Trophoblast cell (in vitro differentiated cells and primary cell): ENCODE results near the gene WDR26.

Experiments
- DNase-seq, 2 donors: peaks; one replicate each; pipeline ENCODE4 v3.0.0-alpha.2; 2016
- H2AFZ ChIP-seq: 2 replicates; pipeline ENCODE4 v1.6.1; 2013; ENCODE audit warnings: low read length, moderate library complexity, mild to moderate bottlenecking; ENCODE audit not compliant: insufficient read depth, poor library complexity
- H2AK5ac ChIP-seq: 2 replicates; pipeline ENCODE4 v1.6.1; 2013; ENCODE audit warnings: mild to moderate bottlenecking, low read length
- H2BK120ac ChIP-seq: 2 replicates; pipeline ENCODE4 v1.6.1; 2013; ENCODE audit warnings: low read length, mild to moderate bottlenecking, moderate library complexity; ENCODE audit not compliant: insufficient read depth, poor library complexity
- H2BK12ac ChIP-seq: 2 replicates; pipeline ENCODE4 v1.6.1; 2013; ENCODE audit warnings: mild to moderate bottlenecking, low read length, moderate library complexity
- H2BK5ac ChIP-seq: 2 replicates; pipeline ENCODE4 v1.6.1; 2013; ENCODE audit warnings: low read length, low read depth, moderate library complexity, mild to moderate bottlenecking; ENCODE audit not compliant: poor library complexity
- H3K14ac ChIP-seq: 2 replicates; pipeline ENCODE4 v1.6.1; 2013; ENCODE audit warnings: mild to moderate bottlenecking, low read length
- H3K18ac ChIP-seq: 2 replicates; pipeline ENCODE4 v1.6.1; 2013; ENCODE audit warnings: mild to moderate bottlenecking, low read length
- H3K23ac ChIP-seq: 2 replicates; pipeline ENCODE4 v1.6.1; 2013; ENCODE audit warnings: low read length
- H3K27ac ChIP-seq: 2 replicates; pipeline ENCODE4 v1.5.1; 2013; ENCODE audit warnings: low read depth, mild to moderate bottlenecking, inconsistent platforms, low read length, moderate library complexity
- H3K27me3 ChIP-seq: 2 replicates; pipeline ENCODE4 v1.6.1; 2013; ENCODE audit warnings: inconsistent platforms, mild to moderate bottlenecking, low read length, moderate library complexity; ENCODE audit not compliant: insufficient read depth
- H3K36me3 ChIP-seq, 2 experiments: 1 replicate in 1 of 2; 2 replicates in 1 of 2; pipeline ENCODE4 v1.6.1; 2013; ENCODE audit warnings: low read length in 2 of 2, mild to moderate bottlenecking in 2 of 2, moderate library complexity in 1 of 2; ENCODE audit not compliant: insufficient read depth in 2 of 2, control insufficient read depth in 1 of 2
- H3K4ac ChIP-seq: 2 replicates; pipeline ENCODE4 v1.6.1; 2013; ENCODE audit warnings: low read depth, mild to moderate bottlenecking, low read length, moderate library complexity
- H3K4me1 ChIP-seq, 2 experiments: 1 replicate in 1 of 2; 2 replicates in 1 of 2; pipeline ENCODE4 v1.6.1; 2013; ENCODE audit warnings: low read length in 2 of 2, mild to moderate bottlenecking in 2 of 2, moderate library complexity in 1 of 2; ENCODE audit not compliant: insufficient read depth in 2 of 2, control insufficient read depth in 1 of 2
- H3K4me2 ChIP-seq: 2 replicates; pipeline ENCODE4 v1.6.1; 2013; ENCODE audit warnings: inconsistent platforms, mild to moderate bottlenecking, low read length, moderate library complexity
- H3K4me3 ChIP-seq: 2 replicates; pipeline ENCODE4 v1.5.1; 2013; ENCODE audit warnings: mild to moderate bottlenecking, low read depth, low read length, inconsistent platforms
- H3K79me1 ChIP-seq: one replicate; pipeline ENCODE4 v1.6.1; 2013; ENCODE audit warnings: low read length
- H3K79me2 ChIP-seq: 2 replicates; pipeline ENCODE4 v1.6.1; 2013; ENCODE audit warnings: low read length, mild to moderate bottlenecking; ENCODE audit not compliant: control insufficient read depth, insufficient read depth, poor library complexity
- H3K9ac ChIP-seq: 2 replicates; pipeline ENCODE4 v1.6.1; 2013; ENCODE audit warnings: mild to moderate bottlenecking, low read length
- H3K9me3 ChIP-seq: 2 replicates; pipeline ENCODE4 v1.6.1; 2013; ENCODE audit warnings: low read depth, mild to moderate bottlenecking, control low read depth, inconsistent platforms, low read length; ENCODE audit not compliant: insufficient read depth
- H4K12ac ChIP-seq: 2 replicates; pipeline ENCODE4 v1.6.1; 2013; ENCODE audit warnings: low read depth, mild to moderate bottlenecking, low read length, moderate library complexity
- H4K8ac ChIP-seq: 2 replicates; pipeline ENCODE4 v1.6.1; 2013; ENCODE audit warnings: low read depth, mild to moderate bottlenecking, low read length, moderate library complexity
- H4K91ac ChIP-seq: one replicate; pipeline ENCODE4 v1.6.1; 2013; ENCODE audit warnings: low read depth, mild to moderate bottlenecking, low read length, moderate library complexity
- WGBS: extraction: QIAGEN DNeasy Blood & Tissue Kit; methylation state at CpG from one replicate; pipeline ENCODE4 v1.1.7; 2013; ENCODE audit warnings: missing lambda C conversion rate; ENCODE audit not compliant: insufficient read length, insufficient coverage; ENCODE audit errors: extremely low coverage; 5-methylcytosine and 5-hydroxymethylcytosine counted together

WDR26 gene

GRCh38 chr1:224407571-224408293 is 26.9 kb downstream of the WDR26 start:
- no peak overlapping the region for H2AK5ac ChIP-seq
- H3K9me3 ChIP-seq, result no peaks in the 10 kb centered on the region
- no peak overlapping the region for H3K9ac ChIP-seq
- H4K12ac ChIP-seq, result no peak overlapping the region
- H3K23ac ChIP-seq, result no peak overlapping the region
- H3K79me2 ChIP-seq, result no peaks in the 10 kb centered on the region
- H3K4me1 ChIP-seq, result peaks cover 0 to 2% of the 10 kb centered on the region in 2 experiments
- H4K91ac ChIP-seq, result no peak overlapping the region
- peaks cover 23 to 26% of the 10 kb centered on the region in 2 experiments for H3K36me3 ChIP-seq
- no peak overlapping the region for H3K4me2 ChIP-seq
- no peak overlapping the region for H3K14ac ChIP-seq
- H3K27ac ChIP-seq, result no peak overlapping the region
- H2AFZ ChIP-seq, result no peak overlapping the region
- no peak overlapping the region for H2BK5ac ChIP-seq
- H3K4me3 ChIP-seq, result no peak overlapping the region
- no CpG with 5 or more reads among the region's 7 CpGs for WGBS
- no peak overlapping the region for H3K18ac ChIP-seq
- no peak overlapping the region for H4K8ac ChIP-seq
- H2BK120ac ChIP-seq, result no peak overlapping the region
- H2BK12ac ChIP-seq, result no peak overlapping the region
- no peaks in the 10 kb centered on the region for H3K79me1 ChIP-seq
- H3K4ac ChIP-seq, result no peak overlapping the region
- DNase-seq, result peak; percentile 69 to 83
- no peaks in the 10 kb centered on the region for H3K27me3 ChIP-seq

GRCh38 chr1:224406216-224406615 is 28.4 kb downstream of the WDR26 start:
- Histone ChIP-seq H3K18ac (no peak overlapping the region), H4K8ac (no peak overlapping the region), H2BK120ac (no peak overlapping the region), H3K23ac (no peak overlapping the region), H3K9ac (no peak overlapping the region), H3K27ac (no peak overlapping the region), H3K36me3 (peaks cover 19 to 24% of the 10 kb centered on the region in 2 experiments), H2BK5ac (no peak overlapping the region), H3K4me1 (peaks cover 0 to 2% of the 10 kb centered on the region in 2 experiments), H4K12ac (no peak overlapping the region), H3K4me3 (no peak overlapping the region), H3K79me1 (no peaks in the 10 kb centered on the region), H3K79me2 (no peaks in the 10 kb centered on the region), H3K9me3 (no peaks in the 10 kb centered on the region), H3K14ac (no peak overlapping the region), H2BK12ac (no peak overlapping the region), H3K27me3 (no peaks in the 10 kb centered on the region), H3K4me2 (no peak overlapping the region), H2AK5ac (no peak overlapping the region), H3K4ac (no peak overlapping the region), H2AFZ (no peak overlapping the region), H4K91ac (no peak overlapping the region)
- DNase-seq, result no peak

GRCh38 chr1:224405604-224405970 is 29.0 kb downstream of the WDR26 start:
- peaks cover 16 to 23% of the 10 kb centered on the region in 2 experiments for H3K36me3 ChIP-seq
- no peak overlapping the region for H3K4me3 ChIP-seq
- H3K27me3 ChIP-seq, result no peaks in the 10 kb centered on the region
- H2BK12ac ChIP-seq, result no peak overlapping the region
- H4K12ac ChIP-seq, result no peak overlapping the region
- WGBS, result no CpG with 5 or more reads among the region's 2 CpGs
- no peak overlapping the region for H2BK5ac ChIP-seq
- H3K18ac ChIP-seq, result no peak overlapping the region
- no peak overlapping the region for H2AK5ac ChIP-seq
- no peaks in the 10 kb centered on the region for H3K79me1 ChIP-seq
- H3K4ac ChIP-seq, result no peak overlapping the region
- H3K27ac ChIP-seq, result no peak overlapping the region
- H3K79me2 ChIP-seq, result no peaks in the 10 kb centered on the region
- no peak overlapping the region for H3K14ac ChIP-seq
- H3K23ac ChIP-seq, result no peak overlapping the region
- no peak overlapping the region for H2BK120ac ChIP-seq
- no peak overlapping the region for H3K4me2 ChIP-seq
- H4K91ac ChIP-seq, result no peak overlapping the region
- H3K9ac ChIP-seq, result no peak overlapping the region
- no peak for DNase-seq
- H2AFZ ChIP-seq, result no peak overlapping the region
- peaks cover 0 to 2% of the 10 kb centered on the region in 2 experiments for H3K4me1 ChIP-seq
- H4K8ac ChIP-seq, result no peak overlapping the region
- no peaks in the 10 kb centered on the region for H3K9me3 ChIP-seq

GRCh38 chr1:224404916-224405603 is 29.5 kb downstream of the WDR26 start:
- Histone ChIP-seq H3K4me1 (peaks cover 0 to 2% of the 10 kb centered on the region in 2 experiments), H3K4me3 (no peak overlapping the region), H3K36me3 (peaks cover 16 to 22% of the 10 kb centered on the region in 2 experiments), H3K4me2 (no peak overlapping the region), H2BK5ac (no peak overlapping the region), H2BK120ac (no peak overlapping the region), H3K27ac (no peak overlapping the region), H2AK5ac (no peak overlapping the region), H4K8ac (no peak overlapping the region), H4K91ac (no peak overlapping the region), H4K12ac (no peak overlapping the region), H3K9me3 (no peaks in the 10 kb centered on the region), H2AFZ (no peak overlapping the region), H2BK12ac (no peak overlapping the region), H3K79me1 (no peaks in the 10 kb centered on the region), H3K79me2 (no peaks in the 10 kb centered on the region), H3K9ac (no peak overlapping the region), H3K14ac (no peak overlapping the region), H3K27me3 (no peaks in the 10 kb centered on the region), H3K4ac (no peak overlapping the region), H3K23ac (no peak overlapping the region), H3K18ac (no peak overlapping the region)
- no peak for DNase-seq
- WGBS, result no CpG with 5 or more reads among the region's 3 CpGs
